HEK293T (cell line): ENCODE measurements around the gene RAMACL.

Source experiments
- CTCF ChIA-PET: fragments of 350-600 bp; formaldehyde crosslinking; extraction: SDS; loops from one replicate; lab custom pipeline; 2021; ENCODE audit warnings: antibody characterized with exemption, inconsistent platforms; lab: Yijun Ruan, JAX
- POLR2A ChIA-PET: fragments of 350-600 bp; formaldehyde crosslinking; extraction: SDS; loops from one replicate; lab custom pipeline; 2020; ENCODE audit warnings: antibody characterized with exemption, inconsistent platforms; lab: Yijun Ruan, JAX
- DNase-seq: peaks from one replicate; pipeline ENCODE4 v3.0.0; 2012; ENCODE audit warnings: mixed read lengths; ENCODE audit errors: extremely low spot score
- ARNT ChIP-seq: fragments of 450-650 bp; IDR thresholded peaks from 2 replicates; pipeline ENCODE4 v1.6.1; 2017; ENCODE audit warnings: mild to moderate bottlenecking
- BHLHE40 ChIP-seq: fragments of 450-650 bp; IDR thresholded peaks from 2 replicates; pipeline ENCODE4 v1.6.1; 2016; ENCODE audit warnings: mild to moderate bottlenecking, moderate library complexity, borderline replicate concordance
- CTBP1 ChIP-seq: fragments of 450-650 bp; IDR thresholded peaks from 2 replicates; pipeline ENCODE4 v1.6.1; 2016; ENCODE audit warnings: borderline replicate concordance
- ELF4 ChIP-seq: fragments of 450-650 bp; IDR thresholded peaks from 2 replicates; pipeline ENCODE4 v1.6.1; 2017; ENCODE audit warnings: antibody characterized with exemption
- FOXA1 ChIP-seq: fragments of 450-650 bp; IDR thresholded peaks from 2 replicates; pipeline ENCODE4 v1.6.1; 2016; ENCODE audit warnings: mild to moderate bottlenecking
- FOXK2 ChIP-seq: fragments of 450-650 bp; IDR thresholded peaks from 2 replicates; pipeline ENCODE4 v1.6.1; 2016; ENCODE audit warnings: mild to moderate bottlenecking
- FOXM1 ChIP-seq: fragments of 450-650 bp; IDR thresholded peaks from 2 replicates; pipeline ENCODE4 v1.6.1; 2017; ENCODE audit warnings: mild to moderate bottlenecking, borderline replicate concordance
- HDGF ChIP-seq: fragments of 450-650 bp; IDR thresholded peaks from 2 replicates; pipeline ENCODE4 v1.6.1; 2017; ENCODE audit warnings: antibody characterized with exemption, borderline replicate concordance
- L3MBTL2 ChIP-seq: fragments of 450-650 bp; conservative IDR thresholded peaks from 2 replicates; pipeline ENCODE4 v1.6.1; 2016; ENCODE audit warnings: mild to moderate bottlenecking
- LEF1 ChIP-seq: fragments of 450-650 bp; IDR thresholded peaks from 2 replicates; pipeline ENCODE4 v1.6.1; 2017; ENCODE audit warnings: mild to moderate bottlenecking, borderline replicate concordance
- NFRKB ChIP-seq: fragments of 450-650 bp; IDR thresholded peaks from 2 replicates; pipeline ENCODE4 v1.6.1; 2016; ENCODE audit warnings: mild to moderate bottlenecking, moderate library complexity
- PKNOX1 ChIP-seq: fragments of 450-650 bp; IDR thresholded peaks from 2 replicates; pipeline ENCODE4 v1.6.1; 2016
- SP1 ChIP-seq: fragments of 450-650 bp; IDR thresholded peaks from 2 replicates; pipeline ENCODE4 v1.6.1; 2017
- SUZ12 ChIP-seq: fragments of 450-650 bp; IDR thresholded peaks from 2 replicates; pipeline ENCODE4 v1.6.1; 2016; ENCODE audit warnings: mild to moderate bottlenecking
- TARDBP ChIP-seq: fragments of 450-650 bp; IDR thresholded peaks from 2 replicates; pipeline ENCODE4 v1.6.1; 2016
- ZNF384 ChIP-seq: fragments of 450-650 bp; IDR thresholded peaks from 2 replicates; pipeline ENCODE4 v1.6.1; 2016

RAMACL gene

DNA sequence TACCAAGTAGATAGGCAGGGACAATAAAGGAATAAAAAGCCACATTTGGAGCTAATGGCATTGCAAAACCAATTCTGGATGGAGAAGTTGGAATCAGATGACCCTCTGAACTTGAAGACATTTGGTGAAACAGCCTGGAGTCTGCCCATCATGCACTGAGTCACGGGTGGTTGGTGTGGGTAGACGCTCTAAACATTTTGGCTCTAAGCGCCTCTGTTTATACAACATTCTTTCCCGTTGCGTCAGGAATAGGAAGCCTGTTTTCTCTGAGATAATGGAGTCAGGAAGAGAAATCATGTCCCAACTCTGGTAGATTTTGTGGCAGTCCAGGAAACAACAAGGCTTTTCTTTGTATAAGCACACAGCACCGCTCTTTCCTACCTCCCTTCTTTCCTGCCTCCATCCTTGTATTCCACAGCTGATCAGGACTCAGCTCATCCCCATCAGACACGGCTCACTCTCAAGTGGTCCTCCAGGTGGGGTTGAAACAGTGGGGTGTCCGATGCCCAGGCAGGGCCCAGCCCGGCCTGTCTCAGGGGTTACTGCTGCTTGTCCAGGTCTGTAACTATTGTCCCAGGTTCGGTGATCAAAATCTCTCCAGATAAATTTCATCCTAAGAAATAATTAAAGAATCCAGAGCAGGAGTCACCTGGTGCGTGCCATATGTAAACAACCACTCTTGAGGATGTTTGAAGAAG lies 12.1 kb upstream of the RAMACL start:
- CTCF ChIA-PET = no interaction called here
- no peak for DNase-seq
- no peak for TF ChIP-seq FOXK2
- TF ChIP-seq TARDBP = no peak
- TF ChIP-seq SP1 = no peak
- no peak for TF ChIP-seq SUZ12
- TF ChIP-seq L3MBTL2 = no peak
- no peak for TF ChIP-seq HDGF
- no peak for TF ChIP-seq ELF4
- TF ChIP-seq FOXM1 = no peak
- no peak for TF ChIP-seq LEF1
- no peak for TF ChIP-seq ZNF384
- TF ChIP-seq ARNT = no peak
- TF ChIP-seq CTBP1 = no peak
- TF ChIP-seq NFRKB = no peak
- no peak for TF ChIP-seq BHLHE40
- no peak for TF ChIP-seq FOXA1
- TF ChIP-seq PKNOX1 = no peak
- POLR2A ChIA-PET = no interaction called here

DNA sequence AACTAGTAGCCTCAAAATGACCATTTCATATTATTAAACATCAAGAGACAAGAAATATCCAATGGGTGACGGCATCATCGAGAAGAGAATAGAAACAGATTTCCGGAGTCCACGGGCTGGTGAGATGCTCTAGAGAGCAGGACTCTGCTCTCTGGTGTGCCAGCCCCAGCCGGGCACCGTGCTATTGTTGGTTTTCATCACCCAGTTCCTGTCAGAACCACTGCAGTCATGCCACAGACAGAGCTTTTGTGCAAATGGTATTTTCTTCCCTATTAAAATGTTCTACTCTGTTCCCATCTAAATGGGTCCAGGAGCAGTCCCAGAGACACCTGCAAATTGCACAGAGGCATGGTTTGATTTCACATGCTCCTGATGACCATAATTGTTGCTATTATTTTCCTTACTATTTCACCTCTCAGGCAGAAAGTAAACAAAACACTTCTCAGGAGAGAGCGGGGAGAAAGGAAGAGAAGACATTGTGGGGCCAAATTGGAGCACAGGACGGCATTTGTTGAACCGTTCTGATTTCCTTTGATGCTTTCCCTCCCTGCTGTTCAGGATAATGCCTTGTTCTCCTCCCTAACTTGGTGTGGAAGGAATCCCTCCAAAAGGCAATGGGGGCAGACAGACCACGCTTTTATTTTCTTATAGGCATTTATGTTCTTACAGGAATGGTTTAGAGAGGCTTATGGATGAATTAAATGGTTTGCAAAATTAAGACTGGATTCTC lies 11.4 kb upstream of the RAMACL start:
- POLR2A ChIA-PET = no interaction called here
- TF ChIP-seq TARDBP (no peak), ARNT (no peak), SUZ12 (no peak)
- DNase-seq = no peak
- CTCF ChIA-PET = no interaction called here

- DNase-seq = no peak
- TF ChIP-seq NFRKB (no peak), PKNOX1 (no peak), BHLHE40 (no peak), ZNF384 (no peak)
- POLR2A ChIA-PET = no interaction called here
- CTCF ChIA-PET = no interaction called here
Observed at GRCh38 chr6:166596776-166597507, 10.5 kb upstream of the RAMACL start.

GRCh38 chr6:166595949-166596348 lies 9.5 kb upstream of the RAMACL start:
- ChIA-PET POLR2A (no interaction called here), CTCF (no interaction called here)
- TF ChIP-seq NFRKB (no peak), ELF4 (no peak), ZNF384 (no peak), L3MBTL2 (no peak), LEF1 (no peak), SUZ12 (no peak), FOXA1 (no peak), FOXK2 (no peak), BHLHE40 (no peak), SP1 (no peak), CTBP1 (no peak), TARDBP (no peak), FOXM1 (no peak), PKNOX1 (no peak), HDGF (no peak), ARNT (no peak)
- no peak for DNase-seq

GRCh38 chr6:166595061-166595780 lies 8.7 kb upstream of the RAMACL start:
- CTCF ChIA-PET = no interaction called here
- DNase-seq = no peak

More at GRCh38 chr6:166595061-166595780, 8.7 kb upstream of the RAMACL start:
- no peak for TF ChIP-seq FOXA1
- TF ChIP-seq SP1 = no peak
- no peak for TF ChIP-seq LEF1
- no peak for TF ChIP-seq CTBP1
- TF ChIP-seq ELF4 = no peak
- TF ChIP-seq FOXM1 = no peak
- no peak for TF ChIP-seq ZNF384
- TF ChIP-seq SUZ12 = no peak
- TF ChIP-seq TARDBP = no peak
- TF ChIP-seq NFRKB = no peak
- TF ChIP-seq FOXK2 = no peak
- no peak for TF ChIP-seq HDGF
- no peak for TF ChIP-seq PKNOX1
- TF ChIP-seq ARNT = no peak
- no peak for TF ChIP-seq BHLHE40
- POLR2A ChIA-PET = no interaction called here
